GM12873 (cell line): Measurements from ENCODE around the gene HYAL2.

Experiments
- TF ChIP-seq, protein P1 (sequence below): IDR thresholded peaks from 2 replicates; pipeline ENCODE4 v1.5.1; 2012; ENCODE audit warnings: low read depth, mild to moderate bottlenecking, moderate library complexity, low read length, control low read depth; ENCODE audit not compliant: insufficient read depth; ENCODE audit errors: missing control alignments

The HYAL2 gene

DNA sequence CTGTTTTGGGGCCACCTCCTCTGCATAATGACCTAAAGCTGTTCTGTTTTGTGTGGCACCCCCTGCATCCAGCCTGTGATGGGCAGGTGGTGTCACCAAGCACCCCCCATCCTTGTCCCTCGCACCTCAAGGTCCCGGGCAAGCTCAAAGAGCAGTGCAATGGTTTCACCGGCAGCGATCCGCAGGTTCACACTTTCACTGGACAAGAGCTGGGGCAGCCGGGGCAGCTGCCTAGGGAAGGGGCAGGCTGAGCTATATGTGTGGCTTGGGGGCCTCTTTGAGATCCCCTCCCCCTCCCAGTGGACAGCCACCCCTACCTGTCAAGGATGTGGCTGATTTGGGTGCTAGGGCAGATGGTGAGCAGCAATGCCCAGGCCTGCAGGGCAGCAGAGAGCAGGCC, 33.4 kb downstream of the HYAL2 start:
- TF ChIP-seq, protein P1, sequence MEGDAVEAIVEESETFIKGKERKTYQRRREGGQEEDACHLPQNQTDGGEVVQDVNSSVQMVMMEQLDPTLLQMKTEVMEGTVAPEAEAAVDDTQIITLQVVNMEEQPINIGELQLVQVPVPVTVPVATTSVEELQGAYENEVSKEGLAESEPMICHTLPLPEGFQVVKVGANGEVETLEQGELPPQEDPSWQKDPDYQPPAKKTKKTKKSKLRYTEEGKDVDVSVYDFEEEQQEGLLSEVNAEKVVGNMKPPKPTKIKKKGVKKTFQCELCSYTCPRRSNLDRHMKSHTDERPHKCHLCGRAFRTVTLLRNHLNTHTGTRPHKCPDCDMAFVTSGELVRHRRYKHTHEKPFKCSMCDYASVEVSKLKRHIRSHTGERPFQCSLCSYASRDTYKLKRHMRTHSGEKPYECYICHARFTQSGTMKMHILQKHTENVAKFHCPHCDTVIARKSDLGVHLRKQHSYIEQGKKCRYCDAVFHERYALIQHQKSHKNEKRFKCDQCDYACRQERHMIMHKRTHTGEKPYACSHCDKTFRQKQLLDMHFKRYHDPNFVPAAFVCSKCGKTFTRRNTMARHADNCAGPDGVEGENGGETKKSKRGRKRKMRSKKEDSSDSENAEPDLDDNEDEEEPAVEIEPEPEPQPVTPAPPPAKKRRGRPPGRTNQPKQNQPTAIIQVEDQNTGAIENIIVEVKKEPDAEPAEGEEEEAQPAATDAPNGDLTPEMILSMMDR = no peak

DNA sequence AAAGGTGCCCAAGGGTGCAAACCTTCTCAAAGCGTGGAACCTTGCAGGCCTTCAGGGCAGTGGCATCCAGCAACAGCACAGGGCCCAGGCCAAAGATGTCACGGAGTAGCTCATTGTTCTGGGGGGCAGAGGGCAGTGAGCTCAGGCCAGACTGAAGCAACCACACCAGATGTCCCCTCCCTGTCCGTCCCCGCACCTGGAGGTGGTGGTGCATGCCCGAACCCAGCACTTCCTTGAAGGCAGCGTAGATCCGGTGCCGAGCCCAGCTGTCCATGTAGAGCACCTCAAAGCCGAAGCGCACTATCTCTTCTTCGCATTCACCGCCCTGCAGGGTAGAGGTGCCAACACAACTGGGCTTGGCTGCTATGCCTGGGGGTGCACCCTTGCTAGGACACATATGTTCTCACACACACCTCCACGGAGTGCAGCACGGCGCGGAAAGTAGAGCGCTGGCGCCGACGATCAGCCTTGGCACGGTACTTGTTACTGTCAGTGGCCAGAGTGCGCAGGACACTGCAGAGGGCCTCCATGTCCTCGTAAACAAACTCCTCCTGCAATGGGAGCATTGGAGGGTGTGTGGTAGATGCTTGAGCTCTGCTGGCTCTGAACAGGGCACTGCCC, 34.0 kb downstream of the HYAL2 start:
- TF ChIP-seq, protein P1 = no peak

DNA sequence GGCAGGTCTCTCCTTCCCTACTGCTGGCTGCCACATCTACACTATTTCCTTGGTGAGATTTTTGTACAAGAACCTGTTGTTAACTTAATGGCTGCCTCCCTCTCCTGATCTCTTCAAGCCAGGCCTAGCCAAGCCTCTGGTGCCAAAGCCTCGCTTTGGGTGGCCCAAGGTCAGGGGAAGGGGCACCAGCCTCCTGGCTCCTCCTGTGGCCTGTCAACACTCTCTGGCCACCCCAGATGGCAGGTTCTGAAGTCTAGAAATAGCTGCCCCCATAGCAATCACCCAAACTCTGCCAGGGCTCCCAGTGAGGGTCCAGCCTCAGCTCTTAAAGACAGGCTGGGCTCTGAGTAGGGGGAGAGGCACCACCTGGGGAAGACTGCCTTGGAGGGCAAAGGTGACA, 35.3 kb downstream of the HYAL2 start:
- TF ChIP-seq, protein P1 = no peak

DNA sequence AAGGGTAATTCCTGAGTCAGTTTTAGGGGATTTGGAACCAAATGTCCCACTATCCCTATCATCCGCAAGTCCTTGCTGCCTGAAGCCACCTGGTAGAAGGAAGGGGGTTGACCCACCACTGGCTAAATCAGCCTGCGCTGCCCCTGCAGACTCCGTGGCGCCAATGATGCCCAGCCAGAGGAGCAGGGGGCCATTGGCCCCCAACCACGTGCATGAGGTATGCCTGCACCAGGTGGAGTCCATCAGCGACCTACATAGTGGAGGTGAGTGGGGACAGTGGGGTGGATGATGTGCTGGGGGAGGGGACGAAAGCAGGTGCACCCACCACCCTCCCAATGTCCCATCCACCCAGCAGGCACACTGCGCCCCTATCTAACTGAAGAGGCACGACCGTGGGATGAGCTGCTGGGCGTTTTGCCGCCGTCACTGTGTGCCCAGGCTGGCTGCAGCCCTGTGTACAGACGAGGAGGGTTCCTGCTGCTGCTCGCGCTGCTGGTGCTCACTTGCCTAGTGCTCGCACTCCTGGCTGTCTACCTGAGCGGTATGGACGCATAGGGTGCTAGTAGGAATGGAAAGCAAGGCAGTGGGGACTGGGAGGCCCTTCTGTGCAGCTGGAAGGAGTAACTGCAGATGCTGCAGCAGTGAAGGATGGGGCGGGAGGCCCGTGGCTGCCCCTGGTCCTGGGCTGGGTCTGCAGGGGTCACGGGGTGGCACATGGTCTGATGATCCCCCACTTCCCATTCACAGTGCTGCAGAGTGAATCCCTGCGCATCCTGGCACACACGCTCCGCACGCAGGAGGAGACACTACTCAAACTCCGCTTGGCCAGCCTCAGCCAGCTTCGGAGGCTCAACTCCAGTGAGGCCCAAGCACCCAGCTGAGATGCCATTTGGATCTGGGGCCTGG, 36.0 kb downstream of the HYAL2 start:
- TF ChIP-seq, protein P1 = no peak

DNA sequence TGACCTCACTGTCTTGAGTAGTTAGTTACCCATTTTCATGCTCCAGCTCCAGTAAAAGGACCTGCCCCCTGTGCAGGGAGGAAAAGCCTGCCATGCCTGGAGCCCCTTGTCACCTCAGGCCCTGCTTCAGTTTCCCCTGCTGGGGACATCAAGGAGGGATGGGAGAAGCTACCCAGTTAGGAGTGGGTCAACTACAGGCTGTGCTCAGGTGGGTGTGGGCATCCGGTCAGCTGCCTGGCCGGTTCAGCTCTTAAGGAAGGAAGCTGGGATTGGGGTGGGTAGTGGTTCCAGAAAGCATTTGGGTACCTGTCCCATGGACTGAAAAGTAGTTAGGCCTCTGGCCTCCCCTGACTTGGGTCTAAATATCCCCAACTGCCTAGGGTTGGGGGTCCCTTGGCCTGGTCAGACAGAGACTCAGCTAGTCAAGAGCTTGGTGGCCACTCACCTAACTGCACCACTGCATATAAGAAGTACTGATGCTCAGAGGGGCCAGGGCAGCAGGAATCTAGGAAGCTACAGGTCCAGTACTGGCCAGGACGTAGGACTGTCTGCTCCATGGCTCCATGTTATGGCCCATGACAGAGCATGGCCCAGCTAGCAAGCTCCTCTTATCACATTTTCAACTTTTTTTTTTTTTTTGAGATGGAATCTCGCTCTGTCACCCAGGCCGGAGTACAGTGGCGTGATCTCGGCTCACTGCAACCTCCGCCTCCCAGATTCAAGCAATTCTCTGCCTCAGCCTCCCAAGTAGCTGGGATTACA, 43.1 kb downstream of the HYAL2 start:
- TF ChIP-seq, protein P1 = no peak

DNA sequence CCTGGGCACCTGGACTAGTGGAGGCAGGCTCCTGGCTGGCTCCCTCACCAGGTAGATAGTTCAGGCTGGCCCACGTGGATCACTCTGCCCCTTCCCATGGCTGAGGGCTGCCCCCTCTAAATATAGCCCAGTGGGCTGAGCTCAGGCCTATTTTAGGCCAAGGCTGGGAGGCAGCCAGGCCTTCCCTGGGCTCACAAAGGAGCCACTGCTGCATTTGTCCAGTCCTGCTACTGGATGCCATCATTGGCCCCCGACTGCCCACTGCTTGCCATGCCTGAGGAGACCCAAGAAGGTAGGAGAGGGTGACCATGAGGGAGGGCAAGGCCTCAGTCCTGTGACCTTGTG, 43.7 kb downstream of the HYAL2 start, which contains the start of gene LSMEM2:
Gene LSMEM2, plus strand, starts transcription at position 208 of the 345 bp plus-strand sequence. Its CDS starts 27 bp downstream, at position 235.
- TF ChIP-seq, protein P1 = no peak
